ENCODE results near the gene BEGAIN. TPM values are rescaled to one million over a fixed set of nuclear protein-coding genes. Genes with fewer than 3 reads are reported as not detected.

Gene BEGAIN
- total RNA-seq, 4 donors from 2014 or later, result 9.6 to 17.0 (median 11.6) TPM

DNA sequence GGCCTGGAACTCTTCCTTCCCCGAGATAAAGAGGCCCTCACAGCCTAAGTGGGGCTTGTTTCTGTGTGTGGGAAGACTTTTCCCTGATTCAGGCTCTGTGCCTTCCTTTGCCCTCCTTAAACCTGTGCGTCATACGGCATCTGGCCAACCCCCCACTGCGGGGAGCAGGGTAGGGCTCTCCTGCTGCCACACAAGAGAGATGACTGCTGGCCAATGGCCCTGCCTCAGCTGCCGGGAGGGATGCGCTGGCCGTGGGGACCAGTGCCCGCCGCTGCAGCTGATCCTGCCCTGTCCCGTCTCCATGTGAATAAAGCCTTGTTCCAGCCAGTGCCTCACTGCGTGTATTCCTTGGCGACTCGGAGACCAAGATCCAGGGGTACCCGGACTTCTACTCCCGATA is 42.5 kb upstream of the BEGAIN start:
- H3K4me1 ChIP-seq, result no peaks in the 10 kb centered on the region
- no peaks in the 10 kb centered on the region for H3K27me3 ChIP-seq

GRCh38 chr14:100629098-100629497 is 41.9 kb upstream of the BEGAIN start:
- H3K4me1 ChIP-seq, result no peaks in the 10 kb centered on the region
- no peaks in the 10 kb centered on the region for H3K36me3 ChIP-seq
- no peak for DNase-seq (ENCODE audit: low spot score in 2 of 2)
- H3K9me3 ChIP-seq, result no peaks in the 10 kb centered on the region
- no peak overlapping the region for H3K27ac ChIP-seq
- no peaks in the 10 kb centered on the region for H3K27me3 ChIP-seq
- no peak for TF ChIP-seq EP300 (IDR thresholded peaks at IDR 0.05)
- no peak for TF ChIP-seq CTCF (IDR thresholded peaks at IDR 0.05)
- no peak for TF ChIP-seq POLR2A (IDR thresholded peaks at IDR 0.05)
- whole genome bisulfite sequencing, 2 donors, result 67 to 79% methylated on average over 12 to 13 of the region's 13 CpGs
- H3K4me3 ChIP-seq, result no peak overlapping the region

More for the DNA sequence above, 42.5 kb upstream of the BEGAIN start:
- TF ChIP-seq POLR2A (IDR thresholded peaks at IDR 0.05) (no peak), EP300 (IDR thresholded peaks at IDR 0.05) (no peak), CTCF (IDR thresholded peaks at IDR 0.05) (no peak)
- no peaks in the 10 kb centered on the region for H3K9me3 ChIP-seq
- H3K4me3 ChIP-seq, result no peak overlapping the region
- no peaks in the 10 kb centered on the region for H3K36me3 ChIP-seq
- no peak for DNase-seq (ENCODE audit: low spot score in 2 of 2)
- WGBS, 2 donors, result 65 to 76% methylated on average over 15 of the region's 15 CpGs
- no peak overlapping the region for H3K27ac ChIP-seq

GRCh38 chr14:100628225-100628624 is 41.0 kb upstream of the BEGAIN start:
- H3K4me1 ChIP-seq, result no peaks in the 10 kb centered on the region
- no peak for DNase-seq (ENCODE audit: low spot score in 2 of 2)
- WGBS, 2 donors, result 84 to 93% methylated on average over 12 of the region's 12 CpGs
- no peak for TF ChIP-seq POLR2A (IDR thresholded peaks at IDR 0.05)
- TF ChIP-seq CTCF (IDR thresholded peaks at IDR 0.05), result no peak
- TF ChIP-seq EP300 (IDR thresholded peaks at IDR 0.05), result no peak
- no peak overlapping the region for H3K27ac ChIP-seq
- H3K9me3 ChIP-seq, result no peaks in the 10 kb centered on the region
- H3K36me3 ChIP-seq, result no peaks in the 10 kb centered on the region
- no peaks in the 10 kb centered on the region for H3K27me3 ChIP-seq
- H3K4me3 ChIP-seq, result no peak overlapping the region

GRCh38 chr14:100626614-100627013 is 39.4 kb upstream of the BEGAIN start:
- H3K27ac ChIP-seq, result no peak overlapping the region
- H3K36me3 ChIP-seq, result no peaks in the 10 kb centered on the region
- H3K9me3 ChIP-seq, result no peaks in the 10 kb centered on the region
- H3K4me3 ChIP-seq, result no peak overlapping the region
- no peak for DNase-seq (ENCODE audit: low spot score in 2 of 2)
- 85 to 95% methylated on average over 1 of the region's 1 CpG for WGBS, 2 donors
- H3K27me3 ChIP-seq, result no peaks in the 10 kb centered on the region
- no peak for TF ChIP-seq EP300 (IDR thresholded peaks at IDR 0.05)
- no peak for TF ChIP-seq POLR2A (IDR thresholded peaks at IDR 0.05)
- no peak for TF ChIP-seq CTCF (IDR thresholded peaks at IDR 0.05)
- H3K4me1 ChIP-seq, result peaks cover 0 to 10% (median 0%) of the 10 kb centered on the region in 4 donors

DNA sequence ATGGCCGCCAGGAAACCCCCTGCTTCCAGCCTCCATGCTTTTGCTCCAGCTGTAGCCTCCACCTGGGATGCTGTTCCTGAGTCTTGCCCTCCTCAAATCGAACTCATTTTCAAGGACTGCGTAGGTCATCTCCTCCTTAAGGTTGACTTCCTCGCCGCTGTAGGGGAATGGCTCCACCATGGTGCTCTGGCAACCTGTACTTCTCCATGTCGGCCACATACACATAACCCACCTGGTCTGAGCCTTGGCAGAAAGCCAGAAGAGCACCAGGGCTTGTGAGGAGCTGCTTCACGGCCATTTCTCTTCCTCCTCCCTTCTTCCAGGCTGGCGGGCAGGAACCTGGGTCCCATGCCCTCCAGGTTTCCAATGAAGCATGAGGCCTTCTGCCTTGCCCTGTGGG is 36.7 kb upstream of the BEGAIN start:
- no peaks in the 10 kb centered on the region for H3K36me3 ChIP-seq
- H3K27ac ChIP-seq, result no peak overlapping the region
- TF ChIP-seq POLR2A (IDR thresholded peaks at IDR 0.05), result no peak
- TF ChIP-seq CTCF (IDR thresholded peaks at IDR 0.05), result no peak
- TF ChIP-seq EP300 (IDR thresholded peaks at IDR 0.05), result no peak
- H3K4me3 ChIP-seq, result no peak overlapping the region
- WGBS, 2 donors, result 85 to 92% methylated on average over 8 of the region's 8 CpGs
- no peaks in the 10 kb centered on the region for H3K9me3 ChIP-seq
- H3K4me1 ChIP-seq, result peaks cover 0 to 19% (median 9%) of the 10 kb centered on the region in 4 donors
- no peaks in the 10 kb centered on the region for H3K27me3 ChIP-seq
- DNase-seq (ENCODE audit: low spot score in 2 of 2), result no peak
